Effector CD8-positive, alpha-beta T cell (primary cell): Measurements from ENCODE around the gene FGF1.

Source experiments
- DNase-seq: peaks from one replicate; lab custom pipeline; 2025; lab: John Stamatoyannopoulos, UW

FGF1 gene

DNA sequence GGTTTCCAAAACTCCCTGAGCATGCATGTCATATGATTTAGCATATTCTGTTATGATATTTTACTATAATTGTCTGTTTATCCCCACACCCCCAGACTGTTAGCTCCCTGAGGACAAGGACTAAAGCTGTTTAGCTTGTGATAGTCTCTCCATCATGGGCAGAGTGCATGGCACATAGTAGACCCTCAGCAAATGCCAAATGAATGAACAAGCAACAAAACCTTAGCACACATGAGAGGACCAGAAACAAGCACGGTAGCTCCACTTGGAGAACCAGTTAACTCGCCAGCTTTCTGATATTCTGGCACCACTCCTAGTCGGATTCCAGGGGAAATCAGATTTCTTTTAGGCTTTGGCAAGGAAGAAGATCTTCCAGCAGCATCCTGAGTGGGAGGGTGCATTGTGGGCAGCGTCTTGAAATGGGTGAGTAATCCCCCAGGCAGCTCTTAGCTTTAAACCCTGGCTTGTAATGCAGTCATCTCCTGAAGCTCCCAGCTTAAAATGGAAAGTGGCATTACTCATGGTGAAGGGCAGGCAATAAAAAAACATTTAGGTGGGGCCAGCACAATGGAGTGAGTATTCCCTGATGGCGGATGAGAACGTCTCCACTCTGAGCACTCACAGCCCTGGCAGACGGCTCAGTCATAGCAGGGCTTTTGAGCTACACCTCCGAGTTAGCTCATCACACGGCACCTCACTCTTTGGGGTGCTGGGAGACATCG is 41.1 kb downstream of the FGF1 start:
- no peak for DNase-seq

DNA sequence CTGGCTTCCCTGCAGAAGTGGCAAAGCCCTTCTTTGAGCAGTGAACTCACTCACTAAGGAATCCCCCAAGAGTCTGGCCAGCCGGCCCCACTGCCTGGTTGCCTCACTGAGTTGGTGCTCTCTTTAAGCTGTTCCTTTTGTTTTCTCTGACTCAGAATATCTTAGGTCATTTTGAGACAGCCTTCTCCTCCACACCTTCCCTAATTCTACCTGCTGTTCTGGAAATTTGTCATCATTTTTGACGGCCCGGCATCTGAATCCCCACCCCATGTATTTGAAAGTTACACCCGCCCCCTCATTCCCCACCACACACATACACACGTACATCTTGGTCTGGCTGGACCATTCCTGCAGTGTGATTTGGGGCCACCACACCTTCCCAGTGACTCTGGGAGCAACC is 41.8 kb downstream of the FGF1 start:
- no peak for DNase-seq

DNA sequence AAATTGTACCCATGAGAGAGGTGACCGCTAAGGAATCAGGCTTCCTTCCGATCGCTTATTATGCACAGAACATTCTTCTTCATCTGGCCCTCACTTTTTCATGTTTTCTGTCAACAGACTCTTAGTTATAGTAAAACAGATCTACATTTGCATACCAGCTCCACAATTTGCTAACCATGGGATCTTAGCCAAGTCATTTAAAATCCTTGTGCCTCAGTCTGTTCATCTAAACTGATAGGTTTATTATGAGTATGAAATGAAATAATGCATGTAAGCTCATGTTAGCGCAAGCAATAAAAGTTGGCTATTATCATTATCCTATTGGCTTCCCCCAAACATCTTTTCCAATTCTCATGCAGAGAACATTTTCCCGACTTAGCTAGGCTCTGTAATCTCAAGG is 42.3 kb downstream of the FGF1 start:
- DNase-seq = no peak

DNA sequence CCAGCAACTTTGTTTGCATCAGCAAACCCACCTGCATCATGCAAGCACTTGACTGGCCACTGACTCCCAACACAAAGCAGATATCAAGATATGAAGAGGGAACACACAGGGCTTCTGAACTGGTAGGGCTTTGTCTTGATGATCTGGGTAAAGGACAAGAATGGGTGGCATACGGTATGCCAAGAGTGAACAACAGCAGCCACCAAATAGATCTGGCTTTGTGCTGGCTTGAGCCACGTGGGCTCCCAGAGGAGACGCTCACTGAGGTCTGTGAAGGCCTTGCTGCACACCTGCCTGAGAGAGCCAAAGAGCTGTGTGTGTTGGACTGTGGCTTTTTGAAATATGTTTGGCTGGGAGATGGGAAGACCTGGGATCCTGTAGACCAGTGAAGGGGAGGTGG is 43.5 kb downstream of the FGF1 start:
- no peak for DNase-seq

DNA sequence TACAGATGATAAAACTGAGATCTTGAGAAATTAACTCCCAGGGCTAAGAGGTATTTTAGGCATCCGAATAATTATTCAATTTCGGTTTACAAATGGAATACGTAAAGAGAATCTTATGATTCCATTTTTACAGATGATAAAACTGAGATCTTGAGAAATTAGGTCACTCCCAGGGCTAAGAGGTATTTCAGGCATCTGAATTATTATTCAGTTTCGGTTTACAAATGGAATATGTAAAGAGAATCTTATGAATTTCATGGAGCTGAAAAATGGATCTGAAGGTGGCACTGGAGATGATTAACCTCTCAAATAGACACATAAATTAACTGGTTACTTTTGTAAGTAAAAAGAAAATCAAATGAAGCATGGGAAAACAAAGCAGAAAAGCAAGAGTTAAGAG is 44.2 kb downstream of the FGF1 start:
- no peak for DNase-seq

DNA sequence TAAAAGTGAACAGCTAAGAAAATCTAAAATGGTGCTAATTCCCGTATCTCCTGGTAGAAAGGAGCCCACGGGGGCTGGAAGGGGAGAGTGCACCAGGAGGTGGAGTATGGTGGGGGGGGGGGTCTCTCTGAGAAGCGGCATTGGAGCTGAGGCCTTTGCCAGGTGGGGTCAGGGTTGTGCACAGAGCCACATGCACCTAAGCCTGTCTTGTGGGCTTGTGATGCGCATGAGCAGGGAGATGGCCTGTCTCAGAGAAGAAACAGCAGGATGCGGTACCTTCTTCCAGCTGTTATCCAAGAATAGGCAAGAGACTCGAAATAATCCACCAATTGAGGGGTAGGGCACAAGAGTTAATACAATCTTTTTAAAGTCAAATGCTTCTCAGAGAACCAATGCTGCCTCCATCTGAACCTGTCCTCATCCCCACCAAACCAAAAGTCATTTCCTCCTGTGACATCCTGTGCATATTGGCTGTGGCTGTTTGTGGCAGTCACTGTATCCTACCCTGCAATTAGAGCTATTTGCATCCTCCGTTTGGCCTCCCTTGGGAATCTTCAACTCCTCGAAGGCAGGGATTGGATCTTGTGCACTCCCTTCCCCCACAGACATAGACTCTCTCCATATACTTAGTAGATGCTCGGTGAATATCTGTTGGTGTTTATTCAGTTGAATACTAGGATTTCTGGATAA is 45.4 kb downstream of the FGF1 start:
- DNase-seq = no peak

DNA sequence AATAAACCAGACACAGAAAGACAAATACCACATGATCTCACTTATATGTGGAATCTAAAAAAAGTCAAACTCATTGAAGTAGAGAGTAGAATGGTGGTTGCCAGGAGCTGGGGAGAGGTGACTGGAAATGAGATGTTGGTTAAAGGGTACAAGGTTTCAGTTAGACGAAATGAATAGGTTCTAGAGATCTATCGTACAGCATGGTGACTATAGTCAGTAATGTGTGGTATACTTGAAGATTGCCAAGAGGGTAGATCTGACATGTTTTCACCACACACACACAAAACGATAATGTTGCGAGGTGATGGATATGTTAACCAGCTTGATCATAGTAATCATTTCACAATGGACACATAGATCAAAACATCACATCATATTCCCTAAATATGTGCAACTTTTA is 46.4 kb downstream of the FGF1 start:
- no peak for DNase-seq

DNA sequence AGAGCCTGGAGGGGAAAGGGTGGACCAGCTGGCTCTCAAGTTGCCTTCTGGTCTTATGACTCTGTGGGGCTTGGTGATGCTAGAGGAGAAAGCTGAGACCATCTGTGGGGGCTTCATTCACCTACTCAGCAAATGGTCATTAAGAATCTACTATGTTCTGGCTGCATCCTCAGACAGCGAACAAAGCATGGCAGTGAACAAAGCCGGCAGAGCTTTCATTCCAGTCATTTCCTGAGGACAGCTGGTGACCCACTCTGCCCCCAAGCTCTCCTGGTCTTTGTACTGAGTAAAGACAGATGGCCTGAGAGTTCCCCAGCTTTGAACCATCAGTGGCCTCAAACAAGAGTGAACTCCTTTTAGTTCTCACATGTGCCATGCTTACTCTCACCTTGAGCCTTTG is 48.0 kb downstream of the FGF1 start:
- no peak for DNase-seq

DNA sequence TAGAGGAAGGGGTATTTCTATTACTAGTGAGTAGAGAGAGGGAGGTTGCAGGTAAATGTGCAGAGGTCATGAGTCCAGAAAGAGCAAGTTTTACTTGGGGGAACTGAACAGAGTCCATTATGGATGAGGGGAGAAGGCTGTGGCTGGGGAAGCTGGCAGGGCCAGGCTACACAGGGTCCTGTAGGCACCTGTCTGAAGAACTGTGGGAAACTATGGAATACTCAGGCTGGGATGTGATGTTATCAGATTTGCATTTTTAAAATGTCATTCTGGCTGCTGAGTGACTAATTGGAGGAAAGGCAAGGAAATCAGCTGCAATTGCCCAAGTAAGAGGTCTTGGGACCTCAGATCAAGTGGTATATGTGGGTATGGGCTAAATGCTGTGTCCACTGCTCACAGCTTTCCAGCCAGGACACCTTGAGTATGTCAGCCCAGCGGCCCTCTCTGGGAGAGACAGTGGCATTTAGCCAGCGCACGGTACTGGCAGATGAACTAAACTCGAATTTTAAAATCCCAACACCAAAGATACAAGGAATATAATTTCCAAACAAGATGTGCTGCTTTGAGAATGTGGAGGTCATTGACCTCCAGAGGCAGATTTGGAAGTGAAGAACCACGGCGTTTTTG is 49.1 kb downstream of the FGF1 start:
- DNase-seq = no peak

DNA sequence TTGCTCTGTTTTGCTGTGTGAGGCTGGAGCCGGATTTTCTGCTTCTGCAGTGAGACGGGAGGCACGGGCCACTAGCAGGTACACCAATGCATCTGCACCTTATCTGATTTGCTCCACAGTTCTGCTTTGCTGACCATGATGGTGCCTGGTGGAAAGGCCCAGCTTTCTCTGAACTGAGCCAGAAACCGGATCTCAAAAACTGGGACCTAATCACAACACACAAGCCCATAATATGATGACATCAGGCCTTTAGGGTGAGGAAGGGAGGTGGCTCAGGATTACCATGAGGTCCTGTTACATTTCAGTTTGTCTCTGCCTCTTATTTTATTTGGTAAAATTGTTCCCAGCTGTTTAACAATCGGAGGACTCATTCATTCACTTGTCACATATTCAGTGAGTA is 49.8 kb downstream of the FGF1 start:
- no peak for DNase-seq

DNA sequence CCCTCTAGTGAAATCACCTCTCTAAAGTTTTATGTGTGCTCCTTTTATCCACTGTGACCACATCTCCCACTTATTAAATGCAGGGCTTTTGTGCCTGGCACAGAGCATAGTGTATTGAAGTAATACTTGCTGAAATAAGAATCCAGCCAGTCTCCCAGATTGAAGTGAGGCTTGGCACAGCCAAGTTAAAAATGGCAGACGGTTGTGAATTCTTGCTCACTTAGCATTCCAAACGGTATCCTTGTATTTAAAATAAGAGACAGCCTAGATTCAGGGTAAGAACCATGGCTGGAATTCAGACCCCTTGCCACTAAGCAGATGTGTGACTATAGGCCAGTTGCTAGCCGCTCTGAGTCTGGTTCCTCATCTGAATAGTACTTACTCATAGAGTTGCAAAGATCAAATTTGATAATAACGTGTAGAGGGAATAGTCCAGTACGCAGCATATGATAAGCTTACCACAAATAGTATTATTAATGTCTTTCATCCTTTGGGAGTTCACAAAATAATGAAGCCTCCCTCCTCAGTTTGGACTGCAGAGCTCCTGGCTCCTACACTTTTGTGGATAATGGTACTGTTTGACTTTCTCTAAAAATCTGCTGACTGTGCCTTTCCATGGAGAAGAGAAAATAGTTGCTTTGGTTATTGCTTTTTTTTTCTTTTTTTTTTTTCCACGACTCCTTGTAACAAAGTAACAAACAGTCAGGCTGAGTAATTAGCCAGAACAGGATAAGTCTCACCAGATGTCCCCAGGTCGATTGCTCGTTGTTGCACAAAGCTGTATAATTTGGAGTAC is 51.5 kb downstream of the FGF1 start:
- DNase-seq = no peak

DNA sequence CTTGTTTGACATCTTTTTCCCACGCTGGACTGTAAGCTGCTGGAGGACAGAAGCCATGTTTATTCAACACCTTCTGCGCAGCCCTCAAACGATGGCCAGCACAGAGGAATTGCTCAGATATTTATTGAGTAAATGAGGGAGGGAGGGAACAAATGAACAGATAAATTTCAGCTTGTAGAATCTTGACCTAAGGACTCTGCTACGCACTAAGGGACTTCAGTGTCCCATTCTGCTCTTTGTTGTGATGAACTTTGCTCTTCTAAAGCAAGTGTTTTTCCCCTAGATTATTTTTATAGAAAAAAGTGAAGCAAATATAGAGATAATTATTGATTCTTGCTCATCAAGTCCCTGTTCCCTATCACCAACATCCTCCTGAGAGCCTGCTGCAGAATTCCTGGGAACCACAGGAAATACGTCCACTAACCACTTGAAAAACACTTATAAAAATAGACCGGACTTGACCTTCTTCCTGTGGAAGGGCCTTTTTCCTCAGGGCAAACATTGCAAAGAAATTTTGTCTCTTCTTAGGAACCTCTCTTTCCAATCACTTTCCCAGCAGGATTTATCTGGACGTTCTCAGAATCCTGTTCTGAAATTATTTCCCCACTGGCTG is 54.9 kb downstream of the FGF1 start:
- no peak for DNase-seq

DNA sequence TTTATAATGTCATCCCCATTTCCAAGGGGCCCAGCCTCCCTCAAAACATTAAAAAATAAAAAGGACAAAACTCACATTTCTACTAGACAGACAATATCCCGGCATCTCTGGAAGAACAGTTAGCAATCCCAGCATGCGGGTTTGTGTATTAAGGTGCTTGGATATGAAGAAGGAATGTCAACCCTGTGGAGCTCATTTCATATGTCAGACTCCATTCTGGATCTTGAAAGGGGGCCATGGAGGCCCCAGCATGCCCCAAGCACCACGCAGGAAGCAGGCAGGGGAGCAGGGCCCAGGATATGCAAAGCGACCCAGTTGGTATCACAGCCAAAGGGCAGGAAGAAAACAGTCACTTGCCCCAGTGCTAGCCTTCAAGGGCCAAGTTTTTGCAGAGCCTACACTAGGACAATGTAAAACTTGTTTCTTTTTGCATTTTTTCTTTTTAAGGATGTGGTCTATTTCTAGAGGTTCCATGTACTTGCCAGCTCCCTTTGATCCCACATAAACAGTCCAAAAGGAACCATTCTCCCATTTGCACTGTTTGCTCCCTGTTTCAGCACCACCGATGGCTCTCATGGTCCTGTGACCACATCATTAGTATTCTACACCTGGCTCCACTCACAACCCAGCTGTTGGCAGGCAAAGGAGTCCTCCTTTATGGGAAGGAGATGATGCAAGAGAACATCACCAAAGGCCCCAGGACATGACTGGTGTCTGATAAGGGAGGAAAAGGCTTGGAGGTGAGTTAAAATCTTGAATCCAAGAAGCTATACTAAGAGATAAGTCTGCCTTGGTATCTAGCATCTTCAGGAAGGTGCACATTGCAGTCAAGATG is 58.3 kb downstream of the FGF1 start:
- DNase-seq = no peak

DNA sequence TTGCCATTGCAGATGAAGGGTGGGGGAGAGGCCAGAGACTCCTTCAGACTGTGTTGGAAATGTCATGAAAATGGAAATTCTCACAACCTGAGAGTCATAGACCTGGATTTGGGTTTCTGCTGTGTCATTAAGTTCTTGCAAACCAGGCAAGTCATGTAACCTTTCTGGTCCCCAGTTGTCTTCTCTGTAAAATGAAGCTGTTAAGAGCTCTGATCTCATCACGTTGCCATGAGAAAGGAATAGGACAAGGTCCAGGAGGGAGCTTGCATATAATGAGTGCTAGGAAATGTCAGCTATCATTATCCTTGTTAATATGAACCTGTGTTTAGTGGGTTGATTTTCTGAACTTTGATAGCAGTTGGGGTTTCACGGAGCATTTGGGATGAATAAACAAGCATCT is 59.1 kb downstream of the FGF1 start:
- no peak for DNase-seq

DNA sequence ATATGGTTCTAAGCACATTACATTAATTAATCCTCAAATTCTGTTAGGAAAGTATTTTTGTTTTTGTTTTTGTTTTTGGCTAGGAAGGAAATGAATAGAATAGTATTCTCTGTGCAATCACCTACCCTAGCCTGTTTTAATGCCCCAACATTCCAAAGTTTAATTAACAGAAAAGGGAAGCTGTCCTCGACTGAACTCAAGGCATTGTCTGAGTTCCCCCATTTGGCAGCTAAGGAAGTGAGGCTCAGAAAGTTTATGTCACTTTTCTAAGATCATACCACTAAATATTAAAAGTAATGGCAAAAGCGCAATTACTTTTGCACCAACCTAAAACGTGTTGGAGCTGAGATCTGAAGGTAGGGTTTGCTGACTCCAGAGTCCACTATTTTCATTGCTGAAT is 59.8 kb downstream of the FGF1 start:
- DNase-seq = no peak

DNA sequence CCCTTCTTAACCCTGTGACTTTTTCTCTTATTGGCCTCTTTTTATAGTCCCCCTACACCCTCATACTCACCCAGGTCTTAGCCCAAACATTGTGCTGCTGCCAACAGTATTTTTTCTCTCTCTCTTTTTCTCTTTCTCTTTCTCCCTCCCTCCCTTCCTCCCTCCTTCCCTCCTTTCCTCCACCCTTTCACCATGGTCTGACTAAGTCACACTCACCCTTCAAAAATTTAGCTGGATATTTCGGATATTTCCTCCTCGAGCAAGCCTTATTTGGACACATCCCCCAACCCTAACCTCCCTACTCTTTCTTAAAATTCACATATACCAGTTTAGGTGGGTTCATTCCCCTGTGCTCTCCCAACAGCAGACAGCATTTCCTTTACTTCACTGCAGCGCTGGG is 64.7 kb downstream of the FGF1 start:
- no peak for DNase-seq

DNA sequence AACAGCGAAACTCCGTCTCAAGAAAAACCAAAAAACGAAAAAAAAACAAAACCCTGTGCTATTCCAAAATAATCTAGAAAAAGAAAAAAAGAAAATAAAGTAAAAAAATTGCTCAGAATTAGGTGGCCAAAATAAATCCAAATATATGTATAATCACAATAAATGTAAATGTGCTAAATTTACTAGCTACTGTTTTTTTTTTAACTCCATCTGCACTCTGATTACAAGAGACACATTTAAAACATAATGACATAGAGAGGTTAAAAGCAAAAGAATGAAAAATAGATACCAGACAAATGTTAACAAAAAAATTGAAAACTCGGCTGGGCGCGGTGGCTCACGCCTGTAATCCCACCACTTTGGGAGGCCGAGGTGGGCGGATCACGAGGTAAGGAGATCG is 66.1 kb downstream of the FGF1 start:
- DNase-seq = no peak

DNA sequence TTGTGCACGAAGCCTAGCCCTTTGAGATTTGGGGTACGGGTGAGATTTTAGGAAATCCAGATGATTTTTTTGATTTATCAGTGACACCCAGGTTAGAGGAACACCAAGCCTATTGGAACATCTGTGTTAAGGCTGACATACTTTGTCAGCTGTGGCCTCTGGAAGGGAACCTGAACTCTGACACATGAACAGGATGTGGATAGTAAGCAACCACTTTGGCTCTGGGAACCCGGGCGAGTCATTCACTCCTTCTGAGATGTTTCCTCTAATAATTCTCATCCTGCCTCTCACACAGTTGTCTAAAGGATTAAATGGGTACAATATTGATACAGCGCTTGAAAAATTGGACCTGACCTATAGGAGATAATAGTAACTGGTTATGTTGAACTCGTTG is 67.8 kb downstream of the FGF1 start:
- no peak for DNase-seq

DNA sequence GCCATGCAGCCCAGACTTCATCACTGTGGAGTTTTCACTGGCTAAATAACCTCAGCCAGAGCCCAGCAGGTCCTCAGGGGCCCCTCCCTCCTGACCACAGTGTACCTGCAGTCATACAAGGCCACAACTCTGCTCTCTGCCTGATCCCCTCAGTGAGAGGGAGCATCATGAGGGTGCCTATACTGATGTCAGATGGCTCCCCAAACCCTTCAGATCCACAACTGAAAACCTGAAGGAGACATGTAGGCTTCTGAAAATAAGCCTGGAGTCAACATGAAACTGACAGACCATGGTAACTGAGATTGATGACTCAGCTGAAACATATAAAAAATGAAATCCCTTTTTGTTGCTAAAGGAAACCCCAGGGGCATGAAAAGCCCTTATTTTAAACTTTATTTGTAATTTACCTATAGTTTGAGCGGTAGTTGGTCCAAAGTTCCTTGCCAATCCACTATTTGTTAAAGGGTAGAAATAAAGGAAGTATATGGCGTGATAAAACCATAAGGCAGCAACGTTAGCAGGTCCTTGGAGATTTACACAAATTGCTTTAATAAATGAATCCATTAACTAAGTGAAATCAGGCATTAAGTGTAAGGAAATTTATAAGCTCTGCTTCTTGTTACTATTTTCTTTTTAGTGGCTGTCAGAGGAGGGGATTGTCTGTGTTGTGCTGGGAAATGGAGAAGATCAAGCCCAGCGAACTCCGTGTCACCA is 68.3 kb downstream of the FGF1 start:
- DNase-seq = no peak

DNA sequence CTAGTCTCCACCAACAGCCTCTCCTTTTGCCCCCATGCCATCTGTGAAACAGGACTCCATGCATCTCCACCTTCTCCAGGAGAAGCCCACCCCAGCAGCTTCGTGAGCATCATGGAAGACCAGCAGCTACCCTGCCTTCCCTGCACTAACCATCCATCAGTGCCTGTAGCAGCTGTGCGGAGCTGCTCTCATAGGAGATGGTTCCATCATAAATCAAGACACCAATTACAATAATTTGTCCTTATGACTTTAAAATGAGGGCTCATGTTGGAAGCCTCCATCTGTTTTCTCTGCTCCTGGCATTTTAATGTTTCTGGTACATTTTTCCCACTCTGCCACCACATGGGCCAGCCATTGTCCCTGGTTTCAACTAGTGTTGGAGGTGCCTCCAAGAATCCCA is 69.9 kb downstream of the FGF1 start:
- DNase-seq = no peak

DNA sequence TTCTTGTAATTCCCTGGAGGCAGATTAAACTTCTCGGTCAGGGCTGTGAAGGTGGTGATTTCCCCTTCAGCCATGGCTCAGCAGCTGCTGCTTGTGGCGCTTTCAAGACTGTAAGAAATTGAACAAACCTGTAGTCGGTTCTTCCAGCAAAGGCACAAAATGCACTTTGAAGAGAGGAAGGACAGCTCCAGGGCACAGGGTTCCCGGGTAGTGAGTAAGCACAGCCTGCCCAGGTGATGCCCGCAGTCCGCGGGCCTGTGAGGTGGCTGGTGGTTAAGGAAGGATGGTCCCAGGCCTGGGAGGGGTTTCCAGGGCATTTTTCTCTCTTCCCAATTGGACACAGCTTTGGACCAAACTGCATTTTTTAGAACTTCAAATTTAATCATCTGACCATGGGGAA is 71.8 kb downstream of the FGF1 start:
- no peak for DNase-seq
